ENCODE measurements around the gene BTBD8. TPM values are rescaled to one million over a fixed set of nuclear protein-coding genes. Genes with fewer than 3 reads are reported as not detected.

The BTBD8 gene
- 2.0 and 4.0 TPM in 2 replicates for total RNA-seq

DNA sequence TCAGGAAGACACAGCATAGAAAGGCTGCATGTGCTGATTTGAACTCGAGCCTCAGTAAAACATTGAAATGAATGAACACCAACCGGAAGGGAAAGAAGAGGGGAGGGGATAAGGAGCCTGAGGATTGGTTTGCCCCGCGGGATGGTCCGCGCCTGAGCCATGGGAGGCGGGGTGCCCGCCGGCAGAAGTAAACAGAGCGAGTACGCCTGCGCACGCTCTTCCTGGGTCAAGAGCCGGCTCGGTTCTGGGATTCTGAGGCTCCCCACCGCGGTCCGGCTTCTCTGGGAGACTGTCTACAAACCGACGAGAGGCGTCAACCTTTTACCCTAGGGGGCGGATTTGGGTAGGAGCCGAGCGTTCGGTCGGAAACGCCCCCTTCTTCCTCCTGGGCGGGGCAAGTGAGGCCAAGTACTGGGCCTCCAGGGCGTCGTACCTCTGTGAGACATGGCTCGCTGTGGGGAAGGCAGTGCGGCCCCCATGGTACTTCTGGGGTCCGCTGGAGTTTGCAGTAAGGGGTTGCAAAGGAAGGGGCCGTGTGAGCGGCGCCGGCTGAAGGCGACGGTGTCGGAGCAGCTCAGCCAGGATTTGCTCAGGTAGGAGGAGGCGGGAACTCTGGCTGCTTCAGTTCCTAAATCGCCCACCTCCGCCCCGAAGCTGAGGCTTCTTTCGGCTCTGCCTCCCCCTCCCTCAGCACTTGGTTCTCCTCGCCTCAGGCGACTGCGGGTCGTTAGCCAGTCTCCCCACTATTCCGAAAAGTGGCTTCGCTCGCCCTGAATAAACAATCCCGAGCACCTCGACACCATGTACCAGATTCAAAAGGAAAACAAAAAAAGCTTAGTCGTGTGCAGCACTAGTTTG lies at the start of gene BTBD8:
Gene BTBD8 (plus strand): TSS at position 218 of the 858 bp plus-strand sequence. CDS start 227 bp downstream, at position 445.

DNA sequence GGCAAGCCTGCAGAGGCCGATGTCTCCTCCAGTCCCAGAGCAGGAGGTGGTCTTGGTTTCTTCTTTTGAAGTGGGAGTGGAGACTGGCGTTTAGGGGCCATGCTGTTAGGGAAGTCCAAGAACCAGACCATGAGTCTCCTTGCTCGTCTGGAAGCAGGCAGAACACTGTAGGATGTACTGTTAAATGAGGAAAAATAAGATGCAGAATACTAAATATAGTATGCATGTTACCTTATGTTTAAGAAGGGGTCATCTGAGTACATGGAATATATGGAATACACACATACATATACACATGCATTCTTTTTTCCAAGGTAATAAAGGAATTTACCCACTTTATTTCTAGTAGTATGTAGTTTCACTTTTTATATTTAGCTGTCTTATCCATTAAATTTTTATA lies 4.8 kb upstream of the BTBD8 start, which contains the start of gene SETSIP:
Gene SETSIP (minus strand): TSS at position 101 of the 400 bp plus-strand sequence. CDS start 0 bp downstream, at position 101.

DNA sequence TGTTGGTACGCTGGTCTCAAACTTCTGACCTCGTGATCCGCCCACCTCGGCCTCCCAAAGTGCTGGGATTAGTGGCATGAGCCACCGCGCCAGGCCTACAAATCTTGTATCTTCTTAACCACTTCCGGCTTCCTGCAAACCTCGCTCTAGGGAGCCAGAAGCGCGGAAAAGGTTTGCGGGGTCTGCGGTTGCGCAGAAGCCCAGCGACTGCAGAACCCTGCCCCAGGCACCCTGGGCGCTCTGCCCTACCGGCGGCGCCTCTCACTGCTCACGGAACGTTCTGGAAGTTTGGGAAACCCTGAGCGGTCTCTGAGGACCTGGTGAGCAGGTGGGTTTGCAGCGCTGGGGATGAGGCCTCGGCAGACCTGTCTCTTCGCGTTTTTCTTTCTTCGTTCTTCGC lies 137.6 kb downstream of the BTBD8 start, which contains the start of gene C1orf146:
Gene C1orf146 (plus strand): TSS at position 195 of the 400 bp plus-strand sequence. CDS start 13,506 bp downstream, outside the sequence.

Other genes starting within 250 kb of the BTBD8 start
- gene TGFBR3, start 194.2 kb upstream of the BTBD8 start, total RNA-seq = 16.7 and 21.0 TPM in 2 replicates
- not detected in 2 replicates for gene BRDT, start 130.9 kb upstream of the BTBD8 start, total RNA-seq
- gene EPHX4, start 50.4 kb upstream of the BTBD8 start, total RNA-seq = 2.0 and 3.0 TPM in 2 replicates
- 0.11 and 0.26 TPM in 2 replicates for gene SETSIP, start 4.9 kb upstream of the BTBD8 start, total RNA-seq
- not detected in 2 replicates for gene C1orf146, start 137.6 kb downstream of the BTBD8 start, total RNA-seq
- 4.2 and 8.4 TPM in 2 replicates for gene GLMN, start 218.6 kb downstream of the BTBD8 start, total RNA-seq
- gene RPAP2, start 218.7 kb downstream of the BTBD8 start, total RNA-seq = 3.3 and 8.3 TPM in 2 replicates